ENCODE data around the gene DPH3.

Gene DPH3

DNA sequence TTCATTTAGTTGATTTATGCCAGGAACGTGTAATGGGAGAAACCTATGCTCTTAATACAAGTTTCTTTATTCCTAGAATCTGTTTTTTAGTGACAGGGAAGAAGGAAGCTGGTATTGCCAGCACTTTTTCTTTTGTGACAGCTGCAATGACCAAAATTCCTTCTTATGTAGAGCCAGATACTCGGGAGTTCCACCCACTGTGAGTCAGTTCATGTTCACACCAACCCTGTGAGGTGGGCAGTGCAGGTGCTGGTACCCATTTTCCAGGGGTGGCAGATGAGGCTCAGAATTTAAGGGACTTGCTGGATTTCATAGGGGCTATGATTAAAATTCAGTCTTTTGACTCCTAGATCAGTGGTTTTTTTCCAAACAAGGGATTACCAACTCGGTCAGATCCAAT is 35.0 kb upstream of the DPH3 start:
- TF ChIP-seq, protein P1, sequence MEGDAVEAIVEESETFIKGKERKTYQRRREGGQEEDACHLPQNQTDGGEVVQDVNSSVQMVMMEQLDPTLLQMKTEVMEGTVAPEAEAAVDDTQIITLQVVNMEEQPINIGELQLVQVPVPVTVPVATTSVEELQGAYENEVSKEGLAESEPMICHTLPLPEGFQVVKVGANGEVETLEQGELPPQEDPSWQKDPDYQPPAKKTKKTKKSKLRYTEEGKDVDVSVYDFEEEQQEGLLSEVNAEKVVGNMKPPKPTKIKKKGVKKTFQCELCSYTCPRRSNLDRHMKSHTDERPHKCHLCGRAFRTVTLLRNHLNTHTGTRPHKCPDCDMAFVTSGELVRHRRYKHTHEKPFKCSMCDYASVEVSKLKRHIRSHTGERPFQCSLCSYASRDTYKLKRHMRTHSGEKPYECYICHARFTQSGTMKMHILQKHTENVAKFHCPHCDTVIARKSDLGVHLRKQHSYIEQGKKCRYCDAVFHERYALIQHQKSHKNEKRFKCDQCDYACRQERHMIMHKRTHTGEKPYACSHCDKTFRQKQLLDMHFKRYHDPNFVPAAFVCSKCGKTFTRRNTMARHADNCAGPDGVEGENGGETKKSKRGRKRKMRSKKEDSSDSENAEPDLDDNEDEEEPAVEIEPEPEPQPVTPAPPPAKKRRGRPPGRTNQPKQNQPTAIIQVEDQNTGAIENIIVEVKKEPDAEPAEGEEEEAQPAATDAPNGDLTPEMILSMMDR (IDR thresholded peaks at IDR 0.05; ENCODE audit: poor library complexity, severe bottlenecking): no peak
- ATAC-seq (ENCODE audit: low read depth) (no peak), DNase-seq (ENCODE audit: low spot score) (no peak)
- Histone ChIP-seq H3K36me3 (ENCODE audit: low read depth) (peaks cover 36% of the 10 kb centered on the region), H3K27ac (ENCODE audit: poor library complexity, severe bottlenecking) (no peak overlapping the region), H3K9me3 (ENCODE audit: severe bottlenecking) (no peaks in the 10 kb centered on the region), H3K4me3 (ENCODE audit: severe bottlenecking) (no peak overlapping the region), H3K27me3 (ENCODE audit: insufficient read depth, poor library complexity, severe bottlenecking) (no peaks in the 10 kb centered on the region), H3K4me1 (ENCODE audit: insufficient read depth, poor library complexity, severe bottlenecking) (no peaks in the 10 kb centered on the region)

GRCh38 chr3:16298891-16299290 is 34.1 kb upstream of the DPH3 start:
- TF ChIP-seq, protein P1 (IDR thresholded peaks at IDR 0.05; ENCODE audit: poor library complexity, severe bottlenecking): no peak
- Histone ChIP-seq H3K4me1 (ENCODE audit: insufficient read depth, poor library complexity, severe bottlenecking) (no peaks in the 10 kb centered on the region), H3K4me3 (ENCODE audit: severe bottlenecking) (no peak overlapping the region), H3K27me3 (ENCODE audit: insufficient read depth, poor library complexity, severe bottlenecking) (no peaks in the 10 kb centered on the region), H3K9me3 (ENCODE audit: severe bottlenecking) (no peaks in the 10 kb centered on the region), H3K27ac (ENCODE audit: poor library complexity, severe bottlenecking) (no peak overlapping the region), H3K36me3 (ENCODE audit: low read depth) (peaks cover 40% of the 10 kb centered on the region)
- ATAC-seq (ENCODE audit: low read depth): no peak
- DNase-seq (ENCODE audit: low spot score): no peak

DNA sequence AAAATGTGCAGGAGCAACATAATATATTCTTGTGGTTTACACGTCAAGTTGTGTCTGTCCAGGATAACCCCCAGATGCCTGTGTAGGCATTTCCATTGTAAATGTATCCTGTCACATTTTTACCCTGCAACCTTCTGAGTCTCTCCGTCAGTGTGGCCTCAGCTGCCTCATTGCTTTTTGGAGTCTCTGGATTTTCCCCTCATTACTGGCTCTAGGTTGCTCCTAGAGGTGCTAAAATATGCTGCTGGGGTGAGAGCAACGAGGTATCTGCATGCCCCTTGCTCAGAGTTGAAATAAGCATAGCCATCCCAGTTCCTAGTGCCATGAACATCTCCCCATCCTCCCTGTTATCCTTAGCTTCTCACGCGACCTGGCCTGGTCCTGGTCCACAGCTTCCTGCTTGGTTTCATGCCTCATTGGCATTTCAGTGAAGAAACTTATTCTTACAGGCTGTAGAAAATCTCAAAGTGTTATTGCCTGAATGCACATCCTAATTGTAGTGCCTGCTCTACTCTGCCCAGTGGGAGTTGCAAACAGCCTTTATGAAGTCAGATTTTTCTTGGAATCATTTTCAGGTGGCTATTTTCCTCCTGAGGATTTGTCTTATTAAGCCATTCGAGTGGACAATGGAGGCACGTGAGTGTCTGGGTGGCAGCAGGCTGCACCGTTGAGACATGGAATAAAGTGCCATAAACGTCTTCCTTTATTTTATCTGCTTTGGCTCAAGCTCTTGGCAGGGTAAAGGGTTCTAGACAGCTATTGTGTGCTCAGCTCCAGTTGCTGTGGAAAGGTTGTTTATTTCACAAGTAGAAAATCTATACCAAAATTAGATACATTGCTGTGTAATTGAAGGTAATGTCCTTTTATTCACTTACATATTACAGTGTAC is 33.5 kb upstream of the DPH3 start:
- Histone ChIP-seq H3K36me3 (ENCODE audit: low read depth) (peaks cover 38% of the 10 kb centered on the region), H3K9me3 (ENCODE audit: severe bottlenecking) (no peaks in the 10 kb centered on the region), H3K4me3 (ENCODE audit: severe bottlenecking) (no peak overlapping the region), H3K27me3 (ENCODE audit: insufficient read depth, poor library complexity, severe bottlenecking) (no peaks in the 10 kb centered on the region), H3K27ac (ENCODE audit: poor library complexity, severe bottlenecking) (no peak overlapping the region), H3K4me1 (ENCODE audit: insufficient read depth, poor library complexity, severe bottlenecking) (no peaks in the 10 kb centered on the region)
- TF ChIP-seq, protein P1 (IDR thresholded peaks at IDR 0.05; ENCODE audit: poor library complexity, severe bottlenecking): no peak
- ATAC-seq (ENCODE audit: low read depth): no peak
- DNase-seq (ENCODE audit: low spot score): no peak

GRCh38 chr3:16295298-16295890 is 30.7 kb upstream of the DPH3 start:
- DNase-seq (ENCODE audit: low spot score): no peak
- peaks cover 44% of the 10 kb centered on the region for H3K36me3 ChIP-seq (ENCODE audit: low read depth)

More at GRCh38 chr3:16295298-16295890, 30.7 kb upstream of the DPH3 start:
- H3K9me3 ChIP-seq (ENCODE audit: severe bottlenecking): no peaks in the 10 kb centered on the region
- no peaks in the 10 kb centered on the region for H3K4me1 ChIP-seq (ENCODE audit: insufficient read depth, poor library complexity, severe bottlenecking)
- ATAC-seq (ENCODE audit: low read depth): no peak
- TF ChIP-seq, protein P1 (IDR thresholded peaks at IDR 0.05; ENCODE audit: poor library complexity, severe bottlenecking): no peak
- H3K4me3 ChIP-seq (ENCODE audit: severe bottlenecking): no peak overlapping the region
- no peak overlapping the region for H3K27ac ChIP-seq (ENCODE audit: poor library complexity, severe bottlenecking)
- H3K27me3 ChIP-seq (ENCODE audit: insufficient read depth, poor library complexity, severe bottlenecking): no peaks in the 10 kb centered on the region

Measured in RWPE2 (cell line).